Testis (tissue), 5 donors: ENCODE results near the gene HID1. TPM values are rescaled to one million over a fixed set of nuclear protein-coding genes. Genes with fewer than 3 reads are reported as not detected.

Experiments
- DNase-seq: peaks from one replicate; pipeline ENCODE4 v3.0.0-alpha.2; 2019
- H3K27ac ChIP-seq, 2 donors: fragments of 200-600 bp; sonication (generic); one replicate each; pipeline ENCODE4 v1.5.1; 2019
- H3K27me3 ChIP-seq: fragments of 200-600 bp; sonication (generic); one replicate; pipeline ENCODE4 v1.5.1; 2019
- H3K36me3 ChIP-seq: fragments of 200-600 bp; sonication (generic); one replicate; pipeline ENCODE4 v1.5.1; 2017; ENCODE audit warnings: low read depth; ENCODE audit errors: missing control alignments
- H3K4me1 ChIP-seq: fragments of 200-600 bp; sonication (generic); one replicate; pipeline ENCODE4 v1.5.1; 2019
- H3K4me3 ChIP-seq, 2 donors: fragments of 200-600 bp; sonication (generic); one replicate each; pipeline ENCODE4 v1.5.1; 2017 to 2019
- H3K9me3 ChIP-seq: fragments of 200-600 bp; sonication (generic); one replicate; pipeline ENCODE4 v1.5.1; 2017
- CTCF ChIP-seq, 3 experiments: fragments of 450-650 bp in 2 of 3; fragments of 200-600 bp in 1 of 3; sonication (generic) in 1 of 3; IDR thresholded peaks; one replicate each; pipeline ENCODE4 v1.5.1; 2016 to 2019; ENCODE audit warnings: antibody characterized with exemption in 3 of 3, mild to moderate bottlenecking in 2 of 3, moderate library complexity in 1 of 3
- POLR2A ChIP-seq: fragments of 450-650 bp; IDR thresholded peaks from one replicate; pipeline ENCODE4 v1.6.1; 2017; ENCODE audit warnings: antibody characterized with exemption, mild to moderate bottlenecking, moderate library complexity
- WGBS, 2 donors: methylation state at CpG; one replicate each; pipeline ENCODE4 v1.1.5; 2018; 5-methylcytosine and 5-hydroxymethylcytosine counted together
- intact Hi-C: fragments of 100-400 bp; cut with DNase I; formaldehyde crosslinking; loops from one replicate; pipeline ENCODE4 v1.15.1; 2023; ENCODE audit warnings: low total_unique reads
- long read RNA-seq, 2 donors: transcript quantifications; one replicate each; lab custom pipeline, GENCODE V29; 2026
- polyA plus RNA-seq: library from polyadenylated mRNA; stranded (reverse); fragments of 350-450 nt; fragmentation: Illumina TruSeq; extraction: RNeasy Lipid Tissue Mini Kit (QIAGEN cat#74804); gene quantifications from one replicate; pipeline ENCODE4 v1.2.3, GENCODE V29; 2014; ENCODE audit warnings: low read depth, low replicate concordance; ENCODE audit not compliant: insufficient read depth
- total RNA-seq, 2 donors: library from RNA; depleted of rRNA; stranded (reverse); fragments of >200 nt; gene quantifications; one replicate each; pipeline ENCODE4 v1.2.3, GENCODE V29; 2016

Gene HID1
- total RNA-seq (10 to 100 TPM; 40.9 to 45.8 TPM), polyA plus RNA-seq (18.6 TPM)
- long read RNA-seq, donor 1, partial matches to known transcripts = 0 of 4 reads
- long read RNA-seq, donor 1, other reads (novel, unspliced or antisense) = 0 of 4 reads
- long read RNA-seq, donor 2, partial matches to known transcripts = 0 of 2 reads
- long read RNA-seq, donor 2, other reads (novel, unspliced or antisense) = 0 of 2 reads

- Histone ChIP-seq H3K9me3 (no peaks in the 10 kb centered on the region), H3K36me3 (no peaks in the 10 kb centered on the region), H3K27me3 (no peaks in the 10 kb centered on the region), H3K4me1 (peaks cover 13% of the 10 kb centered on the region), H3K4me3 (peak within 1 kb of the TSS; percentile 53 to 74), H3K27ac (no peak within 1 kb of the TSS)
- intact Hi-C loops = no loop called here
- peak; percentile 88 for DNase-seq
- WGBS, 2 donors = 2% methylated on average over 11 to 48 of the region's 95 CpGs
- no peak for TF ChIP-seq CTCF (IDR thresholded peaks at IDR 0.05)
- TF ChIP-seq POLR2A = no peak
Measured at GRCh38 chr17:74972107-74972972, at the start of gene HID1. HID1 (minus strand) TSS chr17:74972759; CDS start chr17:74972656, 103 bp downstream.

- no peaks in the 10 kb centered on the region for H3K9me3 ChIP-seq
- H3K4me1 ChIP-seq = no peaks in the 10 kb centered on the region
- TF ChIP-seq CTCF (IDR thresholded peaks at IDR 0.05) (no peak), POLR2A (no peak)
- no peaks in the 10 kb centered on the region for H3K36me3 ChIP-seq
- WGBS, 2 donors = 93 to 94% methylated on average over 19 of the region's 19 CpGs
- intact Hi-C loops = no loop called here
- no peak overlapping the region for H3K27ac ChIP-seq
- no peak for DNase-seq
- H3K27me3 ChIP-seq = no peaks in the 10 kb centered on the region
- no peak overlapping the region for H3K4me3 ChIP-seq
Measured at GRCh38 chr17:75020331-75021110, 48.0 kb upstream of the HID1 start.

GRCh38 chr17:75019710-75020109 lies 47.2 kb upstream of the HID1 start:
- H3K4me3 ChIP-seq = no peak overlapping the region
- TF ChIP-seq CTCF (IDR thresholded peaks at IDR 0.05) (no peak), POLR2A (no peak)
- WGBS, 2 donors = 92 to 96% methylated on average over 3 of the region's 3 CpGs
- H3K9me3 ChIP-seq = no peaks in the 10 kb centered on the region
- no peak for DNase-seq
- no peak overlapping the region for H3K27ac ChIP-seq
- intact Hi-C loops = no loop called here
- H3K4me1 ChIP-seq = no peaks in the 10 kb centered on the region
- no peaks in the 10 kb centered on the region for H3K27me3 ChIP-seq
- H3K36me3 ChIP-seq = no peaks in the 10 kb centered on the region

GRCh38 chr17:75019146-75019545 lies 46.6 kb upstream of the HID1 start:
- no peak for TF ChIP-seq POLR2A
- TF ChIP-seq CTCF (IDR thresholded peaks at IDR 0.05) = no peak

More at GRCh38 chr17:75019146-75019545, 46.6 kb upstream of the HID1 start:
- no peak for DNase-seq
- no peaks in the 10 kb centered on the region for H3K27me3 ChIP-seq
- intact Hi-C loops = no loop called here
- no peaks in the 10 kb centered on the region for H3K4me1 ChIP-seq
- H3K27ac ChIP-seq = no peak overlapping the region
- H3K9me3 ChIP-seq = no peaks in the 10 kb centered on the region
- 82% methylated on average over 5 of the region's 5 CpGs for WGBS, 2 donors
- H3K4me3 ChIP-seq = no peak overlapping the region
- no peaks in the 10 kb centered on the region for H3K36me3 ChIP-seq
